Transverse colon (tissue), 4 donors: Measurements from ENCODE around the gene MRRF.

Source experiments
- CTCF ChIP-seq, 5 experiments: fragments of 200-600 bp in 3 of 5; fragments of 450-650 bp in 2 of 5; sonication (generic) in 3 of 5; IDR thresholded peaks; 1 replicate in 2 of 5; 2 replicates in 3 of 5; pipeline ENCODE4 v1.5.1; 2016 to 2017; ENCODE audit warnings: antibody characterized with exemption in 5 of 5, inconsistent platforms in 3 of 5, mild to moderate bottlenecking in 2 of 5, moderate library complexity in 1 of 5
- POLR2A ChIP-seq: fragments of 450-650 bp; IDR thresholded peaks from one replicate; pipeline ENCODE4 v1.6.1; 2016; ENCODE audit warnings: antibody characterized with exemption, mild to moderate bottlenecking, moderate library complexity
- POLR2AphosphoS5 ChIP-seq, 3 donors: sonication (generic); formaldehyde crosslinking; IDR thresholded peaks; one replicate each; pipeline ENCODE4 v1.6.1; 2016; ENCODE audit warnings: antibody characterized with exemption in 3 of 3

- TF ChIP-seq POLR2A (no peak), CTCF (IDR thresholded peaks at IDR 0.05) (no peak), POLR2AphosphoS5 (IDR thresholded peaks at IDR 0.05) (no peak)
These were observed 45.2 kb downstream of the MRRF start for GRCh38 chr9:122309861-122310260.
